ENCODE measurements around the gene GPBAR1.

DNA sequence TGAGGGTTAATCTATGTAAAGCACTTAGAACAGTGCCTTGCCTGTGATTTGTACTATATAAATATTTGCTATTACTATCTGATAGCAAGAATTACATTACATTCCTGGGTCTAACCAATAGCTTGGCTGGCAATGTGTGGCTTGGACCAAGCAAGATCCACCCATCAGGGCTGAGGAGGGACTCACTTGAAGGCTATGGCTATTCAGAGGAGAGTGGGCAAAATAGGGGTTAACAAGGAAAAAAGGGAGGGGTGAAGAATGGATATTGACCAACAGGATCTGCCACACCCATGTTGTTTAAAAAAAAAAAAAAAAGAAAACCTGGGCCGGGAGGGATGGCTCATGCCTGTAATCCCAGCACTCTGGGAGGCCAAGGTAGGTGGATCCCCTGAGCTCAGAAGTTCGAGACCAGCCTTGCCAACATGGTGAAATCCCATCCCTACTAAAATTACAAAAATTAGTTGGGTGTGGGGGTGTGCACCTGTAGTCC is 51.5 kb downstream of the GPBAR1 start:
- TF ChIP-seq, protein P1, sequence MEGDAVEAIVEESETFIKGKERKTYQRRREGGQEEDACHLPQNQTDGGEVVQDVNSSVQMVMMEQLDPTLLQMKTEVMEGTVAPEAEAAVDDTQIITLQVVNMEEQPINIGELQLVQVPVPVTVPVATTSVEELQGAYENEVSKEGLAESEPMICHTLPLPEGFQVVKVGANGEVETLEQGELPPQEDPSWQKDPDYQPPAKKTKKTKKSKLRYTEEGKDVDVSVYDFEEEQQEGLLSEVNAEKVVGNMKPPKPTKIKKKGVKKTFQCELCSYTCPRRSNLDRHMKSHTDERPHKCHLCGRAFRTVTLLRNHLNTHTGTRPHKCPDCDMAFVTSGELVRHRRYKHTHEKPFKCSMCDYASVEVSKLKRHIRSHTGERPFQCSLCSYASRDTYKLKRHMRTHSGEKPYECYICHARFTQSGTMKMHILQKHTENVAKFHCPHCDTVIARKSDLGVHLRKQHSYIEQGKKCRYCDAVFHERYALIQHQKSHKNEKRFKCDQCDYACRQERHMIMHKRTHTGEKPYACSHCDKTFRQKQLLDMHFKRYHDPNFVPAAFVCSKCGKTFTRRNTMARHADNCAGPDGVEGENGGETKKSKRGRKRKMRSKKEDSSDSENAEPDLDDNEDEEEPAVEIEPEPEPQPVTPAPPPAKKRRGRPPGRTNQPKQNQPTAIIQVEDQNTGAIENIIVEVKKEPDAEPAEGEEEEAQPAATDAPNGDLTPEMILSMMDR (IDR thresholded peaks at IDR 0.05): no peak
- no peak for TF ChIP-seq EZH2 (IDR thresholded peaks at IDR 0.05; ENCODE audit: borderline replicate concordance, insufficient read depth, low read depth, low read length, poor library complexity, severe bottlenecking)
